PC-3 (cell line): ENCODE data around the gene CYTH4. TPM values are rescaled to one million over a fixed set of nuclear protein-coding genes. Genes with fewer than 3 reads are reported as not detected.
"Not testable (repeated sequence)": the region's sequence is repeated elsewhere in the genome, so short reads cannot be mapped to it uniquely, and the experiment has no call there.

Experiments
- ATAC-seq: fragments of 200-7000 bp; cut with Tn5 transposase; 2 replicates; pipeline ENCODE4 v1.9.1; 2020; ENCODE audit warnings: mild to moderate bottlenecking, moderate library complexity
- BruUV-seq: library from RNA; stranded (reverse); fragments of 400-500 nt; replicated peaks from 2 replicates; lab custom pipeline; 2021; lab: Mats Ljungman, UMichigan
- CTCF ChIA-PET: fragments of 300-600 bp; sonication (Branson Sonifier 250); formaldehyde crosslinking; loops from one replicate; lab custom pipeline; 2022; ENCODE audit warnings: antibody characterized with exemption; lab: Charles Lee
- POLR2A ChIA-PET: fragments of 300-600 bp; sonication (Branson Sonifier 250); formaldehyde crosslinking; loops from one replicate; lab custom pipeline; 2022; ENCODE audit warnings: antibody characterized with exemption; ENCODE audit not compliant: unreplicated experiment; lab: Charles Lee
- DNase-seq: peaks from one replicate; pipeline ENCODE4 v3.0.0-alpha.2; 2015
- H2AFZ ChIP-seq: fragments of 300-600 bp; sonication (generic); 2 replicates; pipeline ENCODE4 v1.6.0; 2016; ENCODE audit warnings: antibody characterized with exemption, low read length
- H3F3A ChIP-seq: fragments of 300-600 bp; sonication (generic); one replicate; pipeline ENCODE4 v1.6.0; 2017; ENCODE audit warnings: antibody characterized with exemption, low read length, control low read depth, mild to moderate bottlenecking; ENCODE audit not compliant: unreplicated experiment
- H3K27ac ChIP-seq: fragments of 300-600 bp; sonication (generic); 2 replicates; pipeline ENCODE4 v1.5.1; 2016; ENCODE audit warnings: mild to moderate bottlenecking, low read length
- H3K27me3 ChIP-seq: fragments of 300-600 bp; sonication (generic); 2 replicates; pipeline ENCODE4 v1.6.1; 2016; ENCODE audit warnings: low read length, mixed read lengths
- H3K36me3 ChIP-seq: fragments of 300-600 bp; sonication (generic); 2 replicates; pipeline ENCODE4 v1.6.1; 2016; ENCODE audit warnings: low read depth, mixed run types, low read length, mixed read lengths
- H3K4me1 ChIP-seq: fragments of 300-600 bp; sonication (generic); 2 replicates; pipeline ENCODE4 v1.5.1; 2016; ENCODE audit warnings: low read length; ENCODE audit not compliant: insufficient read depth
- H3K4me2 ChIP-seq: fragments of 300-600 bp; sonication (generic); 2 replicates; pipeline ENCODE4 v1.6.0; 2016; ENCODE audit warnings: low read length
- H3K4me3 ChIP-seq: fragments of 300-600 bp; sonication (generic); 2 replicates; pipeline ENCODE4 v1.5.1; 2016; ENCODE audit warnings: mild to moderate bottlenecking, low read length, mixed read lengths
- H3K79me2 ChIP-seq: fragments of 300-600 bp; sonication (generic); 2 replicates; pipeline ENCODE4 v1.6.1; 2017; ENCODE audit warnings: low read length, mixed read lengths
- H3K9ac ChIP-seq: fragments of 300-600 bp; sonication (generic); 2 replicates; pipeline ENCODE4 v1.6.0; 2016; ENCODE audit warnings: mild to moderate bottlenecking, low read length
- H3K9me2 ChIP-seq: fragments of 300-600 bp; sonication (generic); replicated peaks from 2 replicates; pipeline ENCODE4 v1.6.1; 2016; ENCODE audit warnings: mixed run types, low read length, mixed read lengths
- H3K9me3 ChIP-seq: fragments of 300-600 bp; sonication (generic); 2 replicates; pipeline ENCODE4 v1.6.1; 2016; ENCODE audit warnings: low read length, mixed read lengths
- H4K20me1 ChIP-seq: fragments of 300-600 bp; sonication (generic); 2 replicates; pipeline ENCODE4 v1.6.1; 2016; ENCODE audit warnings: low read length, mixed read lengths
- EZH2 ChIP-seq: fragments of 300-600 bp; sonication (generic); IDR thresholded peaks from one replicate; pipeline ENCODE4 v1.6.1; 2017; ENCODE audit warnings: antibody characterized with exemption, mild to moderate bottlenecking, low read length; ENCODE audit not compliant: unreplicated experiment
- EZH2phosphoT487 ChIP-seq: fragments of 300-600 bp; sonication (generic); IDR thresholded peaks from 2 replicates; pipeline ENCODE4 v1.6.1; 2018; ENCODE audit warnings: mild to moderate bottlenecking, antibody characterized with exemption, low read length, borderline replicate concordance
- intact Hi-C: fragments of 100-400 bp; cut with micrococcal nuclease; formaldehyde crosslinking; loops from 2 replicates; pipeline ENCODE4 v1.9.0; 2023
- total RNA-seq: library from RNA; depleted of rRNA; stranded (reverse); fragments of >200 nt; gene quantifications from 2 replicates; pipeline ENCODE4 v1.2.3, GENCODE V29; 2014
- TF ChIP-seq, protein P1 (sequence below): fragments of 300-600 bp; sonication (generic); conservative IDR thresholded peaks from 2 replicates; pipeline ENCODE4 v1.5.1; 2017; ENCODE audit warnings: antibody characterized with exemption, low read depth, mild to moderate bottlenecking, low read length

Gene CYTH4
- total RNA-seq, 1 experiment from 2014 or later, result 1.9 TPM

GRCh38 chr22:37249986-37250385, 32.3 kb upstream of the CYTH4 start:
- H3K27ac ChIP-seq, result no peak overlapping the region
- no peaks in the 10 kb centered on the region for H3K27me3 ChIP-seq
- H3K36me3 ChIP-seq, result no peaks in the 10 kb centered on the region
- H3K9me2 ChIP-seq, result no peaks in the 10 kb centered on the region
- no peak overlapping the region for H3K9ac ChIP-seq
- no peak for DNase-seq
- CTCF ChIA-PET, result no interaction called here
- no peaks in the 10 kb centered on the region for H3F3A ChIP-seq
- H3K4me2 ChIP-seq, result no peak overlapping the region
- ATAC-seq, result no peak
- TF ChIP-seq, protein P1, sequence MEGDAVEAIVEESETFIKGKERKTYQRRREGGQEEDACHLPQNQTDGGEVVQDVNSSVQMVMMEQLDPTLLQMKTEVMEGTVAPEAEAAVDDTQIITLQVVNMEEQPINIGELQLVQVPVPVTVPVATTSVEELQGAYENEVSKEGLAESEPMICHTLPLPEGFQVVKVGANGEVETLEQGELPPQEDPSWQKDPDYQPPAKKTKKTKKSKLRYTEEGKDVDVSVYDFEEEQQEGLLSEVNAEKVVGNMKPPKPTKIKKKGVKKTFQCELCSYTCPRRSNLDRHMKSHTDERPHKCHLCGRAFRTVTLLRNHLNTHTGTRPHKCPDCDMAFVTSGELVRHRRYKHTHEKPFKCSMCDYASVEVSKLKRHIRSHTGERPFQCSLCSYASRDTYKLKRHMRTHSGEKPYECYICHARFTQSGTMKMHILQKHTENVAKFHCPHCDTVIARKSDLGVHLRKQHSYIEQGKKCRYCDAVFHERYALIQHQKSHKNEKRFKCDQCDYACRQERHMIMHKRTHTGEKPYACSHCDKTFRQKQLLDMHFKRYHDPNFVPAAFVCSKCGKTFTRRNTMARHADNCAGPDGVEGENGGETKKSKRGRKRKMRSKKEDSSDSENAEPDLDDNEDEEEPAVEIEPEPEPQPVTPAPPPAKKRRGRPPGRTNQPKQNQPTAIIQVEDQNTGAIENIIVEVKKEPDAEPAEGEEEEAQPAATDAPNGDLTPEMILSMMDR, result no peak
- no peak for TF ChIP-seq EZH2phosphoT487
- TF ChIP-seq EZH2, result no peak
- POLR2A ChIA-PET, result no interaction called here
- BruUV-seq, result no TSS peak
- H3K79me2 ChIP-seq, result no peaks in the 10 kb centered on the region
- no peak overlapping the region for H2AFZ ChIP-seq
- no peaks in the 10 kb centered on the region for H4K20me1 ChIP-seq
- H3K9me3 ChIP-seq, result no peaks in the 10 kb centered on the region
- peaks cover 23% of the 10 kb centered on the region for H3K4me1 ChIP-seq
- intact Hi-C loops, result no loop called here
- H3K4me3 ChIP-seq, result no peak overlapping the region

DNA sequence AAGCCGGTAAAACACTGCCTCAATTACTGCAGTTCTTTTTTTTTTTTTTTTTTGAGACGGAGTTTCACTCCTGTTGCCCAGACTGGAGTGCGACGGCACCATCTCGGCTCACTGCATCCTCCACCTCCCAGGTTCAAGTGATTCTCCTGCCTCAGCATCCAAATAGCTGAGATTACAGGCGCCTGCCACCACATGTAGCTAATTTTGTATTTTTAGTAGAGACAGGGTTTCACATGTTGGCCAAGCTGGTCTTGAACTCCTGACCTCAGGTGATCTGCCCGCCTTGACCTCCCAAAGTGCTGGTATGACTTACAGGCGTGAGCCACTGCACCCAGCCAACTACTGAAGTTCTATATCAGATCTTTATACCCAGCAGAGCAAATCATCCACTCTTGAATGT, 30.5 kb upstream of the CYTH4 start:
- POLR2A ChIA-PET, H3K9ac ChIP-seq, ATAC-seq, H3K79me2 ChIP-seq, H3F3A ChIP-seq, H3K36me3 ChIP-seq, H3K4me3 ChIP-seq, H3K9me3 ChIP-seq, H3K27me3 ChIP-seq, H3K4me2 ChIP-seq, DNase-seq, CTCF ChIA-PET, H3K27ac ChIP-seq, BruUV-seq, H4K20me1 ChIP-seq, intact Hi-C loops, H3K9me2 ChIP-seq, H2AFZ ChIP-seq: not testable (repeated sequence)
- H3K4me1 ChIP-seq, result peaks cover 28% of the 10 kb centered on the region

DNA sequence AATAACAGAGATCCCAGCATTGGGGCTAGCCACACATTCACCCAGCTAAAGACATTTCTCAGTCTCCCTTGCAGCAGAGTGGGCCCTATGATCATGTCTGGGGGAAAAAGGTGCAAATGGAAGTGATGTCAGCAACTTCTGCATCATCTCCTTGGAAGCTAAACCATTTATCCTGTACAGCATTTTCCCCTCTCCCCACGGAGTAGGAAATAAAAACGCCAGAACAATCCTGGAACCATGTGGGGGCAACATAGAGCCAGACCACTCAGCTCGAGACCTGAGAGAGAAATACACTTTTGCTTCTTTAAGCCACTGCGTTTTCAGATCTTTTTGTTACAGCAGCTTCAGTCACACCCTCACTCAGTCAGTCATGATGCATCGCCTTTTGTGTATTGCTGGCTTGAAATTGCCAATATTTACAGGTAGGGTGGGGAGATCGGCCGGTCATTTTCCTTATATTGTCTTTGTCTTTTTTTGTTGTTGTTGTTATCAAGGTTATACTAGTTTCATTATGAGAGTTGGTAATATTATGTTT, 29.1 kb upstream of the CYTH4 start:
- no peaks in the 10 kb centered on the region for H4K20me1 ChIP-seq
- no peak overlapping the region for H3K27ac ChIP-seq
- H2AFZ ChIP-seq, result no peak overlapping the region
- CTCF ChIA-PET, result no interaction called here
- H3K36me3 ChIP-seq, result no peaks in the 10 kb centered on the region
- H3K79me2 ChIP-seq, result no peaks in the 10 kb centered on the region
- no peak overlapping the region for H3K9ac ChIP-seq
- no peak overlapping the region for H3K4me3 ChIP-seq
- H3F3A ChIP-seq, result no peaks in the 10 kb centered on the region
- POLR2A ChIA-PET, result no interaction called here
- intact Hi-C loops, result no loop called here
- DNase-seq (no peak), ATAC-seq (no peak)
- peaks cover 32% of the 10 kb centered on the region for H3K4me1 ChIP-seq
- no peaks in the 10 kb centered on the region for H3K9me2 ChIP-seq
- no peaks in the 10 kb centered on the region for H3K9me3 ChIP-seq
- TF ChIP-seq, protein P1, result no peak
- TF ChIP-seq EZH2, result no peak
- no peak for TF ChIP-seq EZH2phosphoT487
- H3K27me3 ChIP-seq, result no peaks in the 10 kb centered on the region
- no peak overlapping the region for H3K4me2 ChIP-seq
- BruUV-seq, result no TSS peak
